ENCODE measurements around the gene ADGRF3. TPM values are rescaled to one million over a fixed set of nuclear protein-coding genes. Genes with fewer than 3 reads are reported as not detected.
"Not testable (repeated sequence)": the region's sequence is repeated elsewhere in the genome, so short reads cannot be mapped to it uniquely, and the experiment has no call there.

ADGRF3 gene
- total RNA-seq, 1 experiment from 2014 or later, result 0.09 TPM

GRCh38 chr2:26330114-26330549 is 16.5 kb downstream of the ADGRF3 start:
- DNase-seq, result peak; percentile 83
- no peaks in the 10 kb centered on the region for H3K36me3 Mint-ChIP-seq (ENCODE audit: insufficient read depth in 1 of 3, low read depth in 3 of 3)

GRCh38 chr2:26329083-26329482 is 17.5 kb downstream of the ADGRF3 start:
- H3K23me2 ChIP-seq (ENCODE audit: insufficient read length, low read depth, low read length, poor library complexity, severe bottlenecking); DNase-seq; H3K9ac ChIP-seq (ENCODE audit: extremely low read depth, insufficient read length, low read length); H3K27me3 Mint-ChIP-seq (ENCODE audit: low read depth); H2AFZ ChIP-seq (ENCODE audit: low read length); H2BK120ac ChIP-seq (ENCODE audit: low read depth, low read length, poor library complexity, severe bottlenecking); H3K56ac ChIP-seq (ENCODE audit: insufficient read length, low read depth, low read length); H3K36me3 Mint-ChIP-seq (ENCODE audit: insufficient read depth in 1 of 3, low read depth in 3 of 3); H3K27me3 ChIP-seq (ENCODE audit: insufficient read depth, low read length); H3K27ac ChIP-seq (ENCODE audit: insufficient read length, low read depth, low read length); H3K14ac ChIP-seq (ENCODE audit: insufficient read depth, low read length); H3K9me3 ChIP-seq (ENCODE audit: control insufficient read depth, low read depth, low read length); H3K4me3 Mint-ChIP-seq; H3K4ac ChIP-seq (ENCODE audit: low read depth, low read length); H4K20me1 ChIP-seq (ENCODE audit: control insufficient read depth, insufficient read depth, insufficient read length); H3K79me1 ChIP-seq (ENCODE audit: insufficient read depth, low read depth, low read length, poor library complexity, severe bottlenecking); H2BK12ac ChIP-seq (ENCODE audit: insufficient read length, low read depth, low read length); H3K4me2 ChIP-seq (ENCODE audit: insufficient read depth, insufficient read length, low read length); H3K4me1 ChIP-seq (ENCODE audit: insufficient read depth, low read length); H3T11ph ChIP-seq (ENCODE audit: low read length); H3K27ac Mint-ChIP-seq; H4K5ac ChIP-seq (ENCODE audit: insufficient read length, low read depth, low read length); H3K18ac ChIP-seq (ENCODE audit: insufficient read length, low read depth, low read length); H4K91ac ChIP-seq (ENCODE audit: insufficient read length, low read depth, low read length); H2BK20ac ChIP-seq (ENCODE audit: low read depth, low read length, poor library complexity, severe bottlenecking); H3K79me2 ChIP-seq (ENCODE audit: insufficient read depth, low read length); H2BK15ac ChIP-seq (ENCODE audit: low read depth, low read length); H3K9me3 Mint-ChIP-seq; H2BK5ac ChIP-seq (ENCODE audit: insufficient read length, low read length); H3K23ac ChIP-seq (ENCODE audit: insufficient read length, low read depth, low read length); H4K8ac ChIP-seq (replicated peaks; ENCODE audit: insufficient read length, low read depth, low read length); H2AK5ac ChIP-seq (ENCODE audit: insufficient read length, low read length): not testable (repeated sequence)
- WGBS (ENCODE audit: extremely low coverage, insufficient read length, low lambda C conversion rate), result no CpG with 5 or more reads among the region's 4 CpGs
- H3K4me1 Mint-ChIP-seq, result peaks cover 3 to 10% of the 10 kb centered on the region in 2 experiments

More at GRCh38 chr2:26330114-26330549, 16.5 kb downstream of the ADGRF3 start:
- Mint-ChIP-seq H3K4me1 (peaks cover 7 to 15% of the 10 kb centered on the region in 2 experiments), H3K27ac (no peak overlapping the region; a peak in 1 of 7 replicates), H3K9me3 (no peaks in the 10 kb centered on the region), H3K4me3 (no peak overlapping the region), H3K27me3 (ENCODE audit: low read depth) (no peaks in the 10 kb centered on the region; the same call in 1 of the 2 replicates)
- H2AK5ac ChIP-seq (ENCODE audit: insufficient read length, low read length), result no peak overlapping the region
- no CpG with 5 or more reads among the region's 7 CpGs for WGBS (ENCODE audit: extremely low coverage, insufficient read length, low lambda C conversion rate)
- no peak overlapping the region for H2BK20ac ChIP-seq (ENCODE audit: low read depth, low read length, poor library complexity, severe bottlenecking)
- no peak overlapping the region for H2BK15ac ChIP-seq (ENCODE audit: low read depth, low read length)
- H3K4me1 ChIP-seq (ENCODE audit: insufficient read depth, low read length), result no peaks in the 10 kb centered on the region; the same call in 1 of the 2 replicates
- H4K20me1 ChIP-seq (ENCODE audit: control insufficient read depth, insufficient read depth, insufficient read length), result no peaks in the 10 kb centered on the region
- no peak overlapping the region for H2BK120ac ChIP-seq (ENCODE audit: low read depth, low read length, poor library complexity, severe bottlenecking)
- peak; percentile 91 for TF ChIP-seq CTCF (conservative IDR thresholded peaks at IDR 0.05)
- H3T11ph ChIP-seq (ENCODE audit: low read length), result no peak overlapping the region
- H3K79me2 ChIP-seq (ENCODE audit: insufficient read depth, low read length), result no peaks in the 10 kb centered on the region
- H3K27me3 ChIP-seq (ENCODE audit: insufficient read depth, low read length), result no peaks in the 10 kb centered on the region
- no peaks in the 10 kb centered on the region for H3K9me3 ChIP-seq (ENCODE audit: control insufficient read depth, low read depth, low read length)
- no peak overlapping the region for H3K14ac ChIP-seq (ENCODE audit: insufficient read depth, low read length)
- no peak overlapping the region for H2AFZ ChIP-seq (ENCODE audit: low read length)
- H2BK12ac ChIP-seq (ENCODE audit: insufficient read length, low read depth, low read length), result no peak overlapping the region
- H3K56ac ChIP-seq (ENCODE audit: insufficient read length, low read depth, low read length), result no peak overlapping the region
- H3K79me1 ChIP-seq (ENCODE audit: insufficient read depth, low read depth, low read length, poor library complexity, severe bottlenecking), result no peaks in the 10 kb centered on the region
- no peak overlapping the region for H4K8ac ChIP-seq (replicated peaks; ENCODE audit: insufficient read length, low read depth, low read length)
- H4K91ac ChIP-seq (ENCODE audit: insufficient read length, low read depth, low read length), result no peak overlapping the region
- no peak overlapping the region for H3K4ac ChIP-seq (ENCODE audit: low read depth, low read length)
- H3K23me2 ChIP-seq (ENCODE audit: insufficient read length, low read depth, low read length, poor library complexity, severe bottlenecking), result no peaks in the 10 kb centered on the region
- no peak overlapping the region for H2BK5ac ChIP-seq (ENCODE audit: insufficient read length, low read length)
- no peak overlapping the region for H3K4me2 ChIP-seq (ENCODE audit: insufficient read depth, insufficient read length, low read length)
- H3K27ac ChIP-seq (ENCODE audit: insufficient read length, low read depth, low read length), result no peak overlapping the region
- no peak overlapping the region for H4K5ac ChIP-seq (ENCODE audit: insufficient read length, low read depth, low read length)
- H3K18ac ChIP-seq (ENCODE audit: insufficient read length, low read depth, low read length), result no peak overlapping the region
- H3K23ac ChIP-seq (ENCODE audit: insufficient read length, low read depth, low read length), result no peak overlapping the region
- no peak overlapping the region for H3K9ac ChIP-seq (ENCODE audit: extremely low read depth, insufficient read length, low read length)

Data from H9 (cell line).